ENCODE data around the gene RNF138.

DNA sequence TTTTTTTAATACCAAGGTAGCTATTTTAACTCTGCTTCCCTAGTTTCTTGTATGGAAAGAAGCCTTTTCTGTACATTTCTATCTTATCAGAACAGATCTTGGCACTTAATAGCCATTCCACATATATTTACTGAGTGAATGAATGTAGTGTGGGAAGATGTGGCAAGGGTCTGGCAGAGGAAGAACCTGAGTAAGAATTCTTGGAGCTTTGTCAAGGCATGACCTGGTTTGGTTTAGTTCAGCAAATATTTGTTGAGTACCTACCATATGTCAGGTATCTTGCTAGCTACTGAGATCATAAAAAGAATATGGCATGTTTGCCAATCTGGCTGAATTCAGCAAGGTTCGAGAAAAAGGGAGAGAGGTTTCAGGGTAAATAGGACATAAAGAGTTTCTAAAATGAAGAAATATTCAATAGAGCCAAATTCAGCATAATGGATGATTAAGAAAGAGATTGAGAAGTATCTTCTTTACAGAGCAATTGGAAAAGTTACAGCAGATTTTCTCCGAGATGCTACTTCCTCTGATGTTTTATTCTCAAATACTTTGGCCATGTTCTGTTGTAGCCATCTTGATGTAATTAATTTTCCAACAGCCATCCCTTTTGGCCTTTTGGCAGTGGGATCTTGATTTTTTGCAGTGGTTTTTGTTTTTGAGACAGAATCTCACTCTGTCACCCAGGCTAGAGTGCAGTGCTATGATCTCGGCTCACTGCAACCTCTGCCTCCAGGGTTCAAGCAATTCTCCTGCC, 76.5 kb downstream of the RNF138 start:
- TF ChIP-seq CTCF (IDR thresholded peaks at IDR 0.05; ENCODE audit: low read depth, low read length, poor library complexity, severe bottlenecking): no peak
- no peak for TF ChIP-seq EZH2phosphoT487 (IDR thresholded peaks at IDR 0.05; ENCODE audit: borderline replicate concordance, low read length)
